HK-2 (cell line): ENCODE data around the gene PCNA.

Experiments
- DNase-seq: peaks from one replicate; pipeline ENCODE4 v3.0.0-alpha.2; 2018; ENCODE audit not compliant: unreplicated experiment

Gene PCNA

DNA sequence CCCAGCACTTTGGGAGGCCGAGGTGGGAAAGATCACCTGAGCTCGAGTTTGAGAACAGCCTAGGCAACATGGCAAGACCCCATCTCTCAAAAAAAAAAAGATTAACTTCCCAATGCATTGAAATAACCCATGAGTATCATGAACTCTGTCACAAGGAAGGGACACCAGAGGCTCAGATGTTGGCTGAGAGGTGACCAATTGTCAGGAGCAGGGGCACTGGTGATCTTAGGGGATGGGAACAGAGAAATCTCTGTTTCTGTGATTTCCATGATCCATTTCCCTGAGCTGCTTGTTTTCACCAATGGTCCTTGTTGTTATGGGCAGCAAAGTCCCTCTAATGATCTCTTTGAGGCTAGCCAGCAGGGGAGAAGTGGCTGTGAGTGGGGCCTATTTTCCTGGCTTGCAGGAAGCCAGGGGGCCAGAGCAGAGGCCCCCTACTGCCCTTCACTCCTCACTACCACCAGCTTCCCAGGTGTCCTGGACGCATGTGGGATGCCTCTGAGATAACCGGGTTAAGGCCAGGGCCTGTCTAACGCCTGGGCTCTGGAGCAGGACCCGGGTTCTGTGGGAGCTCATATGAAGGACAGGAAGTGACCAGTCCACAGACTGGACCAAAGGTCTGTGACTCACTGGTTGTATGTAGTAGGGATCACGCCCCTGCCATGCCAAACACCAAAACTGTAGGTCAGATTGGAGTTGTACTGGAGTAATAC lies 54.4 kb downstream of the PCNA start:
- peak; percentile 70 for DNase-seq
